ENCODE data around the gene TMPRSS4. TPM values are rescaled to one million over a fixed set of nuclear protein-coding genes. Genes with fewer than 3 reads are reported as not detected.
A peak's percentile ranks its signal among the peaks of the same experiment; 100 is the strongest.

Gene TMPRSS4
- polyA plus RNA-seq, 3 donors, result not detected

DNA sequence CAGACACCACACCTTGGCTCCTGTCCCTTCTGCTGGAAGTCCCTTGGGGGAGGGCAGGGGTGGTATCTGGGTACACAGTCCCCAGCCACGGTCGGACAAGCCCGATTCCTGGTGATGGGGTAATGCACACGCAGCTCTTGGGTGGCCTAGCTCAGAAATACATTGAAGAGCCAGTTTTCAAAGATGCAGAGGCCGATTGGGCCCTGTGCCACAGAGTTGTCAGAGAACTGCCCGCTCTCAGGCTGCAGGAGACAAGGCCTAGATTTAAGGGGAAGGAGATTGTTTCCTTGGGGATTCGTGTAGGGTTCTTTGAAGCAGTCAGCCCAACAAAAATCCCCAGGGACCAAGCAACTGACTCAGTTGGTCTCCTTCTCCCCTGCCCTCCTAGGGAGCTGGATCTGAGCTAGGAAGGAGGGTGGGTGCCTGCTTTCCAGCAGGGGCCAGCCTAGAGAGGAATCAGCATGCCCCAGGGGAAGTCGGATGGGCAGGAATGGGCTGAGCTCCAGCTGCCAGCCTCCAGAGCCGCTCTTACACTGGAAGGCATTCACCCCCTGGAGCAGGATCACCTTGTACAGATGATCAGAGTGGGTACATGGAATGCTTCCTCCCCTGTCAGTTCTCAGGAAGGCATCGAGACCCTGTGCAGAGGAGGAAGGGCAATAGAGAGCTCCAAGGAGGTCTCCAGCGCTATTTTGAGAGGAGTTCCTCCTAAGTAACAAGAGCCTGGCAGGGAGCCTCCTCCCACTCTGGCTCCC, 79.1 kb downstream of the TMPRSS4 start:
- peaks cover 0 to 12% (median 4%) of the 10 kb centered on the region in 7 donors for H3K9me3 Mint-ChIP-seq
- H3K27ac Mint-ChIP-seq, result no peak overlapping the region
- Histone ChIP-seq H3K9ac (ENCODE audit: insufficient read depth, low read length, poor library complexity, severe bottlenecking) (no peak overlapping the region), H3K4me3 (replicated peaks in 1 of 3; ENCODE audit: low read depth in 2 of 3, low read length in 3 of 3) (no peak overlapping the region), H3K36me3 (replicated peaks in 1 of 2; ENCODE audit: control insufficient read depth in 1 of 2, insufficient read depth in 2 of 2, low read length in 2 of 2) (no peaks in the 10 kb centered on the region), H2AFZ (ENCODE audit: insufficient read depth, low read depth, low read length, poor library complexity, severe bottlenecking) (no peak overlapping the region), H4K20me1 (ENCODE audit: insufficient read depth, low read length) (no peaks in the 10 kb centered on the region), H3K27me3 (ENCODE audit: control insufficient read depth in 2 of 2, insufficient read depth in 2 of 2, low read length in 2 of 2) (peaks cover 56 to 79% of the 10 kb centered on the region in 2 donors), H3K4me1 (ENCODE audit: control insufficient read depth in 1 of 2, insufficient read depth in 2 of 2, low read length in 2 of 2) (peaks cover 10 to 22% of the 10 kb centered on the region in 2 donors), H3K4me2 (replicated peaks; ENCODE audit: extremely low read depth, low read length, poor library complexity, severe bottlenecking) (no peak overlapping the region), H3K9me3 (replicated peaks in 1 of 2; ENCODE audit: control insufficient read depth in 1 of 2, insufficient read depth in 1 of 2, low read length in 2 of 2) (peaks cover 0 to 22% of the 10 kb centered on the region in 2 donors), H3K27ac (ENCODE audit: low read depth in 1 of 2, low read length in 2 of 2) (no peak overlapping the region), H3K79me2 (ENCODE audit: insufficient read depth, low read length) (no peaks in the 10 kb centered on the region)
- TF ChIP-seq, protein P1, sequence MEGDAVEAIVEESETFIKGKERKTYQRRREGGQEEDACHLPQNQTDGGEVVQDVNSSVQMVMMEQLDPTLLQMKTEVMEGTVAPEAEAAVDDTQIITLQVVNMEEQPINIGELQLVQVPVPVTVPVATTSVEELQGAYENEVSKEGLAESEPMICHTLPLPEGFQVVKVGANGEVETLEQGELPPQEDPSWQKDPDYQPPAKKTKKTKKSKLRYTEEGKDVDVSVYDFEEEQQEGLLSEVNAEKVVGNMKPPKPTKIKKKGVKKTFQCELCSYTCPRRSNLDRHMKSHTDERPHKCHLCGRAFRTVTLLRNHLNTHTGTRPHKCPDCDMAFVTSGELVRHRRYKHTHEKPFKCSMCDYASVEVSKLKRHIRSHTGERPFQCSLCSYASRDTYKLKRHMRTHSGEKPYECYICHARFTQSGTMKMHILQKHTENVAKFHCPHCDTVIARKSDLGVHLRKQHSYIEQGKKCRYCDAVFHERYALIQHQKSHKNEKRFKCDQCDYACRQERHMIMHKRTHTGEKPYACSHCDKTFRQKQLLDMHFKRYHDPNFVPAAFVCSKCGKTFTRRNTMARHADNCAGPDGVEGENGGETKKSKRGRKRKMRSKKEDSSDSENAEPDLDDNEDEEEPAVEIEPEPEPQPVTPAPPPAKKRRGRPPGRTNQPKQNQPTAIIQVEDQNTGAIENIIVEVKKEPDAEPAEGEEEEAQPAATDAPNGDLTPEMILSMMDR (IDR thresholded peaks at IDR 0.05), result no peak
- H3K36me3 Mint-ChIP-seq, result peaks cover 5 to 8% of the 10 kb centered on the region in 2 donors
- H3K27me3 Mint-ChIP-seq (ENCODE audit: low read depth in 3 of 3), result peaks cover 61 to 83% (median 77%) of the 10 kb centered on the region in 3 donors
- DNase-seq, result no peak
- 84% methylated on average over 8 of the region's 11 CpGs for WGBS (ENCODE audit: insufficient coverage)
- H3K4me1 Mint-ChIP-seq, result peaks cover 22% of the 10 kb centered on the region
- intact Hi-C loops (cut with micrococcal nuclease), result no loop called here
- H3K4me3 Mint-ChIP-seq, result peak overlapping the region in 1 of 2 donors; percentile 65

DNA sequence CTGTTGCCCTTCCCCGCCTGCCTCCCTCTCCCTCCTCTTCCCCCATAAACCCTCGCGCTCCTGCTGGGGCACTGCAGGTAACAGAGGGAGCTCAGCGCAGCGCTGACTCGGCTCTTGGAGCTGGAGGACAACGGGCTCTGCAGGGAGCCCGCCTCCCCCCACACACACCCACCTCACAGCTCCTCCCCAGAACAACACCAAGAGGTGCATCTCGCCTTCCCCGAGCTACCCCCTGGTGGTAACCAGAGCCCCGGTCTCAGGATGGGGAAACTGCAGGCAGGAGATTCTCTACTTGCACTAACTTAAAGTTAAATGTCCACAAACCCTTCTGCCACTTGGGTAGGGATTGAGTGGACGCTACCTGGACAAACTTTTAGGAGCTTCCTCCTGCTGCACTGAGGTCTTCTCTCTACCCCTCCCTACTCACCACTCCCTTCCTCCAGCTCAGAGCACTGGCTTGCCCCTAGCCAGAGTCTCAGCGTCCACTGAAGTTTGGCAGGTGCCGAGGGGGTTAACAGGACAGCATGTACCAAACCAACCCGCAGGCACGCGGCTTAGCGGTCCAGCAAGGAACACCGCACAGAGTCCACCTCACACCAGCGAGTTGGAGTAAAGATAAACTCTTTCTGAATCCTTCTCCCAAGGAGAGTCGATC, 79.8 kb downstream of the TMPRSS4 start:
- Histone ChIP-seq H3K9me3 (replicated peaks in 1 of 2; ENCODE audit: control insufficient read depth in 1 of 2, insufficient read depth in 1 of 2, low read length in 2 of 2) (peaks cover 0 to 22% of the 10 kb centered on the region in 2 donors), H2AFZ (ENCODE audit: insufficient read depth, low read depth, low read length, poor library complexity, severe bottlenecking) (no peak overlapping the region), H3K4me1 (ENCODE audit: control insufficient read depth in 1 of 2, insufficient read depth in 2 of 2, low read length in 2 of 2) (peaks cover 10 to 22% of the 10 kb centered on the region in 2 donors), H3K36me3 (replicated peaks in 1 of 2; ENCODE audit: control insufficient read depth in 1 of 2, insufficient read depth in 2 of 2, low read length in 2 of 2) (no peaks in the 10 kb centered on the region), H4K20me1 (ENCODE audit: insufficient read depth, low read length) (no peaks in the 10 kb centered on the region), H3K4me3 (replicated peaks in 1 of 3; ENCODE audit: low read depth in 2 of 3, low read length in 3 of 3) (no peak overlapping the region), H3K9ac (ENCODE audit: insufficient read depth, low read length, poor library complexity, severe bottlenecking) (no peak overlapping the region), H3K79me2 (ENCODE audit: insufficient read depth, low read length) (no peaks in the 10 kb centered on the region), H3K4me2 (replicated peaks; ENCODE audit: extremely low read depth, low read length, poor library complexity, severe bottlenecking) (no peak overlapping the region), H3K27me3 (ENCODE audit: control insufficient read depth in 2 of 2, insufficient read depth in 2 of 2, low read length in 2 of 2) (peaks cover 52 to 72% of the 10 kb centered on the region in 2 donors), H3K27ac (ENCODE audit: low read depth in 1 of 2, low read length in 2 of 2) (no peak overlapping the region)
- intact Hi-C loops (cut with micrococcal nuclease), result no loop called here
- no peak overlapping the region for H3K27ac Mint-ChIP-seq
- TF ChIP-seq, protein P1 (IDR thresholded peaks at IDR 0.05), result no peak
- DNase-seq, result no peak
- peaks cover 5 to 8% of the 10 kb centered on the region in 2 donors for H3K36me3 Mint-ChIP-seq
- H3K4me1 Mint-ChIP-seq, result peaks cover 22% of the 10 kb centered on the region
- H3K9me3 Mint-ChIP-seq, result peaks cover 0 to 12% (median 4%) of the 10 kb centered on the region in 7 donors
- WGBS (ENCODE audit: insufficient coverage), result 12% methylated on average over 21 of the region's 21 CpGs
- peaks cover 61 to 80% (median 71%) of the 10 kb centered on the region in 3 donors for H3K27me3 Mint-ChIP-seq (ENCODE audit: low read depth in 3 of 3)
- H3K4me3 Mint-ChIP-seq, result peak overlapping the region in 1 of 2 donors; percentile 66

Measured in CD14-positive monocyte (primary cell).